Smooth muscle cell of the brain vasculature (primary cell): ENCODE measurements around the gene C20orf204.
"Not testable (repeated sequence)": the region's sequence is repeated elsewhere in the genome, so short reads cannot be mapped to it uniquely, and the experiment has no call there.

Source experiments
- DNase-seq: peaks from one replicate; pipeline ENCODE4 v3.0.0-alpha.2; 2012; ENCODE audit warnings: low read depth, low spot score

Gene C20orf204

DNA sequence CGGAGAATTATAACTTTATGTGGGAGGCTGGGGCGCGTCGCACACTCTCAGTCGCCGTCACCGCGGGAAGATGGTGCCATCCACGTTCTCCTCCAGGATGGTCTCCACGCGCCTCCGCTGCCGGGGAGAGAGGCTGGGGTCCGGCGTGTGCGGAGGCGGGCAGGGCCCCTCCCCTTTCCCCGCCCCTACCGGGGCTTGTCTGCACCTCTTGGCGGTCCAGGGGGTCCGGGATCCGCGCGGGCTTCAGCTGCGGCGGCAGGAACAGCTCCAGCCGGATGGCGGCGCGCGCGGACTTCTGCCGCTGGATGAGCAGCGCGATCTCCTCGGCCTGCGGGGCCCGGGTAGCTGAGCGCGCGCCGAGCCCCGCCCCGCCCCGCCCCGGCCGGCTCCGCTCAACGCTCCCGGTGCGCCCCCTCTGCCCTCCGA lies 47.4 kb downstream of the C20orf204 start:
- no peak for DNase-seq

GRCh38 chr20:64083804-64084684 lies 48.1 kb downstream of the C20orf204 start, which contains the start of gene LKAAEAR1:
Gene LKAAEAR1, minus strand, starts transcription at chr20:64084398. Its CDS starts 179 bp downstream, at chr20:64084219.
- no peak for DNase-seq

DNA sequence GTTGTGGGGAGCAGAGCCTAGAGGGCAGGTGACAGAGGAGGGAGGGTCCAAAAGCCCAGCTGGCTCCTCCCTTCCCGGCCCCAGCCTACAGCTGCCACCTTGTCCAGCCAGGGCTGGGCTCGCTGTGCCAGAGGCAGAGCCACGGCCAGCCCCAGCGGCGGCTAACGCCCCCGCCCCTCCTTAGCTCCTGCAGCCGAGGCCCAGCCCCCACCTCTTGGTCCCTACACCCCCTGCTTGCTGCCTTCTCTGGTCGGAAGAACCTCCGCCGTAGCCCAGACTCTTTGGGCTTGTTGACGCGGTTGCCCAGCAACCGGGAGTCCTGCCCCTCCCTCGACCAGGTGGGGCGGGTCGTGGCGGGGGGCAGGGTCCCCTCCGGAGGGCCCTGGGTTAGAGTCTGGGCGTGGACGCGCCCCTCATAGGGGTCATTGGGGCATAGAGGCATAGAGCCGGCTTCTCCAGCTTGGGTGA lies 48.7 kb downstream of the C20orf204 start:
- DNase-seq = no peak

DNA sequence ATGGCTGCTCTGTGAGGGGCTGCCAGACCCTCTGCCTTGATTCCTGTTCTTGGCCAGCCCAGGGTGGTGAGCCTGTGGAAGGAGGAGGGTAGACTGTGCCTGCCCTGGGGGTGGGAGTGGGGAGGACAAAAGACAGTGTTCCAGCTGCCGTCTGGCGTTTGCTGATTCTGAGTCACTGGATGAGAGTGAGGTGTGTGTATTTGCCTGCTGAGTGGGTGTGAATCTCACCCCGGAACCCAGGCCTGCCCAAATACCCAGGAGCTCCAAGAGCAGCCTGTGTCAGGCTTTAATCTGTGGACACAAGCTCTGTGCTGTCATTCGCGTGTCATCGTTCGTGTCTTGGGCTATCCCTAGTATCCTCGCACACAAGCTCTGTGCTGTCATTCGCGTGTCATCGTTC lies 50.8 kb downstream of the C20orf204 start:
- no peak for DNase-seq

DNA sequence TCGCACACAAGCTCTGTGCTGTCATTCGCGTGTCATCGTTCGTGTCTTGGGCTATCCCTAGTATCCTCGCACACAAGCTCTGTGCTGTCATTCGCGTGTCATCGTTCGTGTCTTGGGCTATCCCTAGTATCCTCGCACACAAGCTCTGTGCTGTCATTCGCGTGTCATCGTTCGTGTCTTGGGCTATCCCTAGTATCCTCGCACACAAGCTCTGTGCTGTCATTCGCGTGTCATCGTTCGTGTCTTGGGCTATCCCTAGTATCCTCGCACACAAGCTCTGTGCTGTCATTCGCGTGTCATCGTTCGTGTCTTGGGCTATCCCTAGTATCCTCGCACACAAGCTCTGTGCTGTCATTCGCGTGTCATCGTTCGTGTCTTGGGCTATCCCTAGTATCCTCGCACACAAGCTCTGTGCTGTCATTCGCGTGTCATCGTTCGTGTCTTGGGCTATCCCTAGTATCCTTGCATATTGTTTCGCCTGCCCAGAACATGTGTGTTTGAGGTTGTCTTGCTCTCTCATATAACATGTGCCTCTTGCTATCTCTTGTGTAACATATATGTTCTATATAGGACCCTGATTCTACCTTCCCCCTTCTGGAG lies 51.3 kb downstream of the C20orf204 start:
- DNase-seq = not testable (repeated sequence)

DNA sequence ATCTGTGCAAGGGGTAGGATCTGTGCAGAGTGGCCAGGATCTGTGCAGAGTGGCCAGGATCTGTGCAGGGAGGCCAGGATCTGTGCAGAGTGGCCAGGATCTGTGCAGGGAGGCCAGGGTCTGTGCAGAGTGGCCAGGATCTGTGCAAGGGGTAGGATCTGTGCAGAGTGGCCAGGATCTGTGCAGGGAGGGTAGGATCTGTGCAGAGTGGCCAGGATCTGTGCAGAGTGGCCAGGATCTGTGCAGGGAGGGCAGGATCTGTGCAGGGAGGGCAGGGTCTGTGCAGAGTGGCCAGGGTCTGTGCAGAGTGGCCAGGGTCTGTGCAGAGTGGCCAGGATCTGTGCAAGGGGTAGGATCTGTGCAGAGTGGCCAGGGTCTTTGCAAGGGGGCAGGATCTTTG lies 52.6 kb downstream of the C20orf204 start:
- DNase-seq = not testable (repeated sequence)
